Measurements from ENCODE around the gene SDCBP2.
A peak's percentile ranks its signal among the peaks of the same experiment; 100 is the strongest.

The SDCBP2 gene

GRCh38 chr20:1294497-1294896 lies 34.4 kb downstream of the SDCBP2 start:
- DNase-seq, result no peak

- no peak for DNase-seq
These were observed 35.1 kb downstream of the SDCBP2 start for GRCh38 chr20:1293641-1294379.

DNA sequence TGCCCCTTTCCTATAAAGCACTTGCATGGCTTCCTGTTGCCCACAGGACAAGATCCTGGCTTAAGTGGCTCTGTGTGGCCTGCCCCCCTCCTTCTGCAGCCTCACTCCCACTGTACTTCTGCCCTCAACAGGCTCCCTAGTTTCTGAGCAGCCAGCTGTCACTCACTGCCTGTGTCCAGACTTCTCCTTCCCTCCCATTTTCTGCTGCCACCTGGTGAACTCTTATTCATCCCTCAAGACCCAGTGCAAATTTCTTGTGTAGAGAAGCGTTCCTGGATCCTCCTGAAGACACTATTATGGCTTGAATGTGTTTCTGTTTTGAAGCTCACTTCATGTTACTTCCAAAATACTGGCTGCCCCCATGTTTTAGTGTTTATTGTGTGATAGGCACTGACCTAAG lies 36.3 kb downstream of the SDCBP2 start:
- DNase-seq, result no peak

- DNase-seq, result no peak
These were observed 37.7 kb downstream of the SDCBP2 start for GRCh38 chr20:1291191-1291741.

GRCh38 chr20:1287787-1288569 lies 41.0 kb downstream of the SDCBP2 start:
- DNase-seq, result no peak

DNA sequence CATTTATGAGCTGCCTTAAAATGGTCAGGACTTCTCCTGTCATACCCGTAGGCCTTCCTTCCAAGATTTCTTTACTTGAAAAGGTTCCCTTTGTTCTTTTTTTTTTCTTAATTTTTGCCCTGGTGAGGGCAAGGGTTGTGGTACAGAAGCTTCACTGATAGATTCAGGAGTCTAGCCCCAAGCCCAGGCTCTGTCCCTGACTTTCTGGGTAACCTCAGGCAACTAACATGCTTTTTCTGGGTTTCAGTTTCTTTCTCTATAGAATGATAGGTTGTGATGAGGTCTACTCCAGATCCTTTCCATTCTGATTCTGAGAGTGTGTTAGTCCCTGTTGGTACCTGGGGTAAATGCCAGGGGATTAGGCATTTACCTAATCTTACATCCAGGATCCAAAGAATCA lies 41.6 kb downstream of the SDCBP2 start:
- no peak for DNase-seq

- no peak for DNase-seq
These were observed 42.5 kb downstream of the SDCBP2 start for GRCh38 chr20:1286267-1287024.

GRCh38 chr20:1283522-1284510 lies 45.1 kb downstream of the SDCBP2 start:
- DNase-seq, result no peak

DNA sequence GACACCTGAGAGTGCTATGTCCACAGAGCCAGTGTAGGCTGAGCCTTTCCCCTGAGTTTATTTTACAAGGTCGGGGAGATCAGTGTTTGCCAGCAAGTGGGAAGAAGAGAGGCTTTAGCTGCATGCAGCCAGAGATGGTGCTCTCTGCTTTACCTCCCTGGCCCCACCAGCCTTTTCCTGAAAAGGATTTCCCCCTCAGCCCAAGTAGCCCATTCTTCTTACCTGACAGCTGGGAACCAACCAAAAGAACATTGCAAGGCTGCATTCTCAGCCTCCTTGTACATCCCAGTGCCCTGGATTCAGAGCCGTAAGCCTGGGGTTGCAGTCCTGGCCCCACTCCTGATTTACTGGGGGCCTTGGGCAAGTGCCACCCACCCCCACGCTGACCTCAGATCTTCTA lies 46.0 kb downstream of the SDCBP2 start:
- no peak for DNase-seq

DNA sequence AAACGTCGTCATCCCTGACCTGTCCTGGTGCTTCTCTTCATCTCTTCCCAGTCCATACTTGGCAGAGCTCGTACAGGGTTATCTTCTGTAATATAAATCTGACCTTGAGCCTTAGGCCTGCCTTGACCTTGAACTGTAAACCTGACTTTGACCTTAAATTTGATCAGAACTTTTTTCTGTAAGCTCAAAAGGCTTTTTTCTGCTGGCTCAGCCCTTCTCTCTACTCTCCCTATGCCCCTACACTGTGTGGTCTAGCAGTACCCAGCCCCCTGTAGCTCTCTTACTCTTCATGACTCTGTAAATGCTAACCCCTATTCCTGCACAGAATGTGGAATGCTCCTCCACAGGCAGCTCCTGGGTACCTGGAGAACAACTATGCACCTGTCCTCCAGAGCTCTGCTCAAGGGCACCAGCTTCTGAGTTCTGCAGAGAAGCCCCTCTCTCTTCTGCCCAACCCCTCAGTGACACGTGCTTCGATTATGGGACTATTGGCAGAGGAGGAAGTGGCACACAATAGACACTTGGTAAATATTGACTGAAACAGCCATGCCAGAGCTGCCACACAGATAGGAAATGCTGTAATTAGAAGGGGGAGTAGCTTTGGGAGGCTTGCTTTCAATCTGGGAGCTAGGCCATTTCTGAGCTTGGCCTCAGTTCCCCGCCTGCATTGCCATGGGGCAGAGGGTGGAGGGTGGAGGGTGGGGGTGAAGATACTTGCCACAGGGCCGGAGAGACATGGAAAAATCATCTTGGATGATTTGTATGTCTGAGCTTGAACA lies 47.5 kb downstream of the SDCBP2 start:
- DNase-seq, result peak; percentile 17

DNA sequence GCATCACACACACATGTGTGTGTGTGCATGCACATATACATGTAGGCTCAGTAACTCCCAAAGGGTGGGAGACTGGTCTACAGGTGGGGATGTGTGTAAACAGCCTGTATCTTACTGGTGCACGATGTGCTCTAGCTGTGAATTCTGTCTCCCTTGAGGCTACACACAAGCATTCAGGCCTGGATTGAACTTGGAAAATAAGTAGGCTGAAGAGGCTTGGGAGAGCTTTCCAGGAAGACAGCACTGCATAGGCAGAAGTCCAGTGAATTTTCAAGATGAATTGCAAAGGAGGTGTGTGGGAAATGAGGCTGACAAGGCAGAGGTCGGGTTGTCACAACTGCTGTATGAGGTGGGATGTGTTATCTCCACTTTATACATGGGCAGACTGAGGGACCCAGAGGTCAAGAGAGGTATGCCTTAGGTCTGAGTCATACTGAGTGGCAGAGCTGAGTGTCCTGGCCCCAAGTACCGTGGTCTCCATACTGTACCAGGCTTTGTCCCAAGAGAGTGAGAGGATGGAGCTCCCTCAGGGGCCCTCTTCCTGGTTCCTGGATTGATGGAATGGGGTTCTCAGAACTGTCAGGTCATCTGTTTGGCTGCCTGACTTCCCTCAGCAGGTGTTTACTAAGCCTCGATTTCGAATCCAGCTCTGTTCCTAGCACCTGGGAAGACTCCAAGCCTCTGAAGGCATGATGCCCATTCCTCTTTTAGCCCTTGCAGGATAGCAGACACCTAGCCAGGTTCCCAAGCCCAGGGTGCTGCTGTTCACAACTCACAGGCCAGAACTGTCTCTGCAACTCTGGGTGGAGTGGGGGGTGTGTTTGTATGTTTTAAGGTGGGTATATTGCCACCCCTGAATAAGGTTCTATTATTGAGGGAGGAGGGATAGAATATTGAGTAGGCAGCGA lies 48.5 kb downstream of the SDCBP2 start:
- peak; percentile 17 for DNase-seq

GRCh38 chr20:1278993-1279392 lies 49.9 kb downstream of the SDCBP2 start:
- DNase-seq, result no peak

GRCh38 chr20:1277529-1278322 lies 51.2 kb downstream of the SDCBP2 start:
- peak; percentile 6 for DNase-seq

- DNase-seq, result peak; percentile 17
These were observed 53.0 kb downstream of the SDCBP2 start for GRCh38 chr20:1275919-1276318.

- DNase-seq, result no peak
These were observed 54.2 kb downstream of the SDCBP2 start for GRCh38 chr20:1274485-1275311.

- no peak for DNase-seq
These were observed 55.6 kb downstream of the SDCBP2 start for GRCh38 chr20:1273366-1273765.

GRCh38 chr20:1272368-1273100 lies 56.4 kb downstream of the SDCBP2 start:
- no peak for DNase-seq

- DNase-seq, result no peak
These were observed 59.1 kb downstream of the SDCBP2 start for GRCh38 chr20:1269850-1270249.
